ENCODE data around the gene ADTRP.

- no peak for TF ChIP-seq CTCF (conservative IDR thresholded peaks at IDR 0.05)
- no peak for TF ChIP-seq ZFX (IDR thresholded peaks at IDR 0.05)
Observed at GRCh38 chr6:11740875-11741274, 37.7 kb downstream of the ADTRP start.
